HEK293 (cell line): ENCODE data around the gene FOXN3.

Experiments used
- BCL11B ChIP-seq: fragments of 450-650 bp; formaldehyde crosslinking; IDR thresholded peaks from 2 replicates; pipeline ENCODE4 v1.5.1; 2016; ENCODE audit warnings: low read depth, missing biosample characterization, missing genetic modification characterization
- ELK4 ChIP-seq: IDR thresholded peaks from 2 replicates; pipeline ENCODE4 v1.6.1; 2011; ENCODE audit warnings: mild to moderate bottlenecking, low read depth, low read length, borderline replicate concordance
- KLF9 ChIP-seq: fragments of 450-650 bp; formaldehyde crosslinking; IDR thresholded peaks from 2 replicates; pipeline ENCODE4 v1.5.1; 2016; ENCODE audit warnings: missing biosample characterization, missing genetic modification characterization, low read depth
- MYNN ChIP-seq: fragments of 450-650 bp; formaldehyde crosslinking; IDR thresholded peaks from 2 replicates; pipeline ENCODE4 v1.5.1; 2016; ENCODE audit warnings: missing biosample characterization, missing genetic modification characterization, borderline replicate concordance
- OVOL3 ChIP-seq: fragments of 450-650 bp; formaldehyde crosslinking; IDR thresholded peaks from 2 replicates; pipeline ENCODE4 v1.5.1; 2016; ENCODE audit warnings: missing biosample characterization, missing genetic modification characterization
- ZBTB1 ChIP-seq: fragments of 450-650 bp; formaldehyde crosslinking; IDR thresholded peaks from 2 replicates; pipeline ENCODE4 v1.5.1; 2016; ENCODE audit warnings: missing biosample characterization, missing genetic modification characterization
- ZBTB17 ChIP-seq: fragments of 450-650 bp; formaldehyde crosslinking; IDR thresholded peaks from 2 replicates; pipeline ENCODE4 v1.5.1; 2016; ENCODE audit warnings: missing biosample characterization, missing genetic modification characterization
- ZBTB21 ChIP-seq: fragments of 450-650 bp; formaldehyde crosslinking; IDR thresholded peaks from 2 replicates; pipeline ENCODE4 v1.5.1; 2017; ENCODE audit warnings: missing biosample characterization, missing genetic modification characterization
- ZBTB7A ChIP-seq: fragments of 450-650 bp; formaldehyde crosslinking; IDR thresholded peaks from 2 replicates; pipeline ENCODE4 v1.5.1; 2016; ENCODE audit warnings: low read depth, missing biosample characterization, missing genetic modification characterization
- ZBTB8A ChIP-seq: fragments of 450-650 bp; formaldehyde crosslinking; IDR thresholded peaks from 2 replicates; pipeline ENCODE4 v1.5.1; 2016; ENCODE audit warnings: missing biosample characterization, missing genetic modification characterization
- ZEB2 ChIP-seq: fragments of 450-650 bp; formaldehyde crosslinking; IDR thresholded peaks from 2 replicates; pipeline ENCODE4 v1.5.1; 2016; ENCODE audit warnings: missing biosample characterization, missing genetic modification characterization
- ZFP37 ChIP-seq: fragments of 450-650 bp; formaldehyde crosslinking; IDR thresholded peaks from 2 replicates; pipeline ENCODE4 v1.5.1; 2016; ENCODE audit warnings: missing biosample characterization, missing genetic modification characterization
- ZNF133 ChIP-seq: fragments of 450-650 bp; formaldehyde crosslinking; IDR thresholded peaks from 2 replicates; pipeline ENCODE4 v1.5.1; 2016; ENCODE audit warnings: missing biosample characterization, missing genetic modification characterization
- ZNF140 ChIP-seq: fragments of 450-650 bp; formaldehyde crosslinking; IDR thresholded peaks from 2 replicates; pipeline ENCODE4 v1.5.1; 2016; ENCODE audit warnings: missing biosample characterization, missing genetic modification characterization
- ZNF174 ChIP-seq: fragments of 450-650 bp; formaldehyde crosslinking; IDR thresholded peaks from 2 replicates; pipeline ENCODE4 v1.5.0; 2017; ENCODE audit warnings: missing biosample characterization, mild to moderate bottlenecking, missing genetic modification characterization
- ZNF202 ChIP-seq: fragments of 450-650 bp; formaldehyde crosslinking; IDR thresholded peaks from 2 replicates; pipeline ENCODE4 v1.5.1; 2016; ENCODE audit warnings: missing biosample characterization, missing genetic modification characterization, borderline replicate concordance
- ZNF211 ChIP-seq: fragments of 450-650 bp; formaldehyde crosslinking; IDR thresholded peaks from 2 replicates; pipeline ENCODE4 v1.5.1; 2016; ENCODE audit warnings: low read depth, missing biosample characterization, missing genetic modification characterization
- ZNF239 ChIP-seq: fragments of 450-650 bp; formaldehyde crosslinking; IDR thresholded peaks from 2 replicates; pipeline ENCODE4 v1.5.1; 2016; ENCODE audit warnings: missing biosample characterization, missing genetic modification characterization
- ZNF274 ChIP-seq, 2 experiments: fragments of 200-500 bp in 1 of 2; fragments of 450-650 bp in 1 of 2; sonication (Bioruptor generic) in 1 of 2; formaldehyde crosslinking in 1 of 2; IDR thresholded peaks; 2 replicates each; pipeline versions ENCODE4 v1.5.1 to v1.6.1; 2014 to 2016; ENCODE audit warnings: borderline replicate concordance in 1 of 2, inconsistent platforms in 1 of 2, low read length in 1 of 2, missing biosample characterization in 1 of 2, missing genetic modification characterization in 1 of 2
- ZNF354C ChIP-seq: fragments of 450-650 bp; formaldehyde crosslinking; IDR thresholded peaks from 2 replicates; pipeline ENCODE4 v1.5.1; 2016; ENCODE audit warnings: missing biosample characterization, missing genetic modification characterization, low read depth, borderline replicate concordance
- ZNF514 ChIP-seq: fragments of 450-650 bp; formaldehyde crosslinking; IDR thresholded peaks from 2 replicates; pipeline ENCODE4 v1.5.1; 2016; ENCODE audit warnings: missing biosample characterization, missing genetic modification characterization
- ZNF544 ChIP-seq: fragments of 450-650 bp; formaldehyde crosslinking; IDR thresholded peaks from 2 replicates; pipeline ENCODE4 v1.5.0; 2017; ENCODE audit warnings: missing biosample characterization, missing genetic modification characterization
- ZNF571 ChIP-seq: fragments of 450-650 bp; formaldehyde crosslinking; IDR thresholded peaks from 2 replicates; pipeline ENCODE4 v1.5.0; 2017; ENCODE audit warnings: missing biosample characterization, missing genetic modification characterization
- ZNF585B ChIP-seq: fragments of 450-650 bp; formaldehyde crosslinking; IDR thresholded peaks from 2 replicates; pipeline ENCODE4 v1.5.1; 2016; ENCODE audit warnings: missing biosample characterization, missing genetic modification characterization
- ZNF600 ChIP-seq: fragments of 450-650 bp; formaldehyde crosslinking; IDR thresholded peaks from 2 replicates; pipeline ENCODE4 v1.5.1; 2016; ENCODE audit warnings: missing biosample characterization, missing genetic modification characterization
- ZNF621 ChIP-seq: fragments of 450-650 bp; formaldehyde crosslinking; IDR thresholded peaks from 2 replicates; pipeline ENCODE4 v1.5.1; 2017; ENCODE audit warnings: missing biosample characterization, missing genetic modification characterization
- ZNF776 ChIP-seq: fragments of 450-650 bp; formaldehyde crosslinking; IDR thresholded peaks from 2 replicates; pipeline ENCODE4 v1.5.0; 2017; ENCODE audit warnings: missing biosample characterization, missing genetic modification characterization, borderline replicate concordance
- ZNF777 ChIP-seq: fragments of 450-650 bp; formaldehyde crosslinking; IDR thresholded peaks from 2 replicates; pipeline ENCODE4 v1.5.1; 2017; ENCODE audit warnings: missing biosample characterization, missing genetic modification characterization, borderline replicate concordance
- ZNF792 ChIP-seq: fragments of 450-650 bp; formaldehyde crosslinking; IDR thresholded peaks from 2 replicates; pipeline ENCODE4 v1.5.1; 2016; ENCODE audit warnings: missing biosample characterization, missing genetic modification characterization
- ZNF843 ChIP-seq: fragments of 450-650 bp; formaldehyde crosslinking; IDR thresholded peaks from 2 replicates; pipeline ENCODE4 v1.5.1; 2016; ENCODE audit warnings: missing biosample characterization, missing genetic modification characterization
- ZSCAN16 ChIP-seq: fragments of 450-650 bp; formaldehyde crosslinking; IDR thresholded peaks from 2 replicates; pipeline ENCODE4 v1.5.1; 2016; ENCODE audit warnings: missing biosample characterization, missing genetic modification characterization
- ZSCAN18 ChIP-seq: fragments of 450-650 bp; formaldehyde crosslinking; IDR thresholded peaks from 2 replicates; pipeline ENCODE4 v1.5.1; 2016; ENCODE audit warnings: missing biosample characterization, missing genetic modification characterization
- ZSCAN30 ChIP-seq: fragments of 450-650 bp; IDR thresholded peaks from 2 replicates; pipeline ENCODE4 v1.5.1; 2018; ENCODE audit warnings: missing biosample characterization, mild to moderate bottlenecking, missing genetic modification characterization, moderate library complexity
- TF ChIP-seq, protein P1 (sequence below): fragments of 450-650 bp; formaldehyde crosslinking; IDR thresholded peaks from 2 replicates; pipeline ENCODE4 v1.5.1; 2016; ENCODE audit warnings: missing biosample characterization, missing genetic modification characterization
- TF ChIP-seq, protein P2 (sequence below): fragments of 450-650 bp; formaldehyde crosslinking; IDR thresholded peaks from 2 replicates; pipeline ENCODE4 v1.5.1; 2017; ENCODE audit warnings: missing biosample characterization, mild to moderate bottlenecking, missing genetic modification characterization, moderate library complexity

Gene FOXN3

DNA sequence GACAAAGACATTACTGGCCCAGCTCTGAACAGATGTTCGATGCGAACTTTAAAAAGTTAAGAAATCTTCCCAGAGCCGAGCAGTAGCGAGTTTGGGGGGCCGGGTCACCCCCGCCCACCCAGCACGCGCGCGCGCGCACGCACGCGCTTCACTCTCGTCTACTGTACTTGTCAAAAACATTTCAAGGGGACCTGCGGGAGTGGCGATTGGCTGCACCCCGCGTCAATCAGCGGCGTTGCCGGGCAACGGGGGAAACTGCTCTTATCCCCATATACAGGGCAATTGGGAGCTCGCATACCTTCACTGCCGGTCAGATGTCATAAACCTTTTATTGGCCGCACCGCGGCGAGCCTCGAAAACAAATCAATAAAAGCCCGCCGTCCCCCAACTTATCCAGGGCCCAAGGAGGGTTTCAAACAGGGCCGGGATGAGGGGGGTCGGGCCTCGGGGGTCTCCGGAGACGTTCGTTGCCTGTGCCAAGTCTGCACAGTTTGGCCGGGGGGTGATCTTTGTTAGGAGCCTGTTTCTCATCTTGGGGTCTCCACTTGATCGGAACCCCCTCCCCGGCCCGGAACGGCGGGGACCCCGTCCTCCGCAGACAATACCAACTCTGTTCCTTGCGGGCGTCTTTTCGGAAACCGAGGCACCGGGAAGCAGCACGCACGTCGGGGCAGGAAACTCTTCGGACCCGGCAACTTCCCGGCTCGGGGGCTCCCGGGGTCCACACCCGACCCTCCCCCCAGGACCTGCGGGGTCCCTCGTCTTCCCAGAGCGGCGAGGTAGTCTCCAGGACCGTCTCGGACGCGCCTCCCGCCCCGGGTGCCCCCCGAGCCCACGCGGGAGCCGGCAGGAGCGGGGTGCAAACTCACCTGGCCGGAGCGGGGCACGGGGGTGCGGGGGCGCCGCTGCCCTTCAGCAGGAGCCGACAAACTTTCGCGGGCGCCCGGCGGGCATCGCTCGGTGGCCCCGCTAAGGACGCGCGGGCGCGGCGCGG lies 734 bp downstream of the FOXN3 start (continued):
- TF ChIP-seq ZNF354C (tag by site-specific recombination) (no peak), ZNF211 (tag by site-specific recombination) (no peak), ZNF202 (tag by site-specific recombination) (no peak), ZNF777 (tag by site-specific recombination) (peak; percentile 39; the same call in 1 of the 2 replicates), ZNF274 (IDR thresholded peaks at IDR 0.05; ENCODE audit: low read length) (no peak), ZNF274 (tag by site-specific recombination; IDR thresholded peaks at IDR 0.05; ENCODE audit: borderline replicate concordance) (no peak), ZNF585B (tag by site-specific recombination) (no peak), ZNF571 (tag by site-specific recombination) (no peak), ZBTB17 (no peak; the same call in 1 of the 2 replicates), ZBTB1 (tag by site-specific recombination) (no peak), ZNF514 (tag by site-specific recombination) (no peak), ZSCAN30 (tag by site-specific recombination) (no peak), ZEB2 (tag by site-specific recombination) (peak; percentile 24; the same call in 1 of the 2 replicates), ZNF140 (tag by site-specific recombination) (no peak), ELK4 (no peak), ZNF792 (no peak), ZFP37 (tag by site-specific recombination) (no peak), ZNF133 (tag by site-specific recombination) (no peak), OVOL3 (tag by site-specific recombination) (no peak), ZNF239 (tag by site-specific recombination) (no peak), ZNF174 (tag by site-specific recombination) (no peak), KLF9 (tag by site-specific recombination) (peak; percentile 62), ZNF544 (no peak), ZBTB21 (tag by site-specific recombination) (no peak), ZSCAN18 (tag by site-specific recombination) (no peak), ZSCAN16 (tag by site-specific recombination) (no peak), ZNF843 (no peak), BCL11B (tag by site-specific recombination) (no peak; the same call in 1 of the 2 replicates), MYNN (tag by site-specific recombination) (no peak), ZBTB8A (tag by site-specific recombination) (peak; percentile 66; the same call in 1 of the 2 replicates), ZNF600 (tag by site-specific recombination) (no peak), ZNF621 (tag by site-specific recombination) (no peak), ZNF776 (tag by site-specific recombination) (no peak), ZBTB7A (tag by site-specific recombination) (no peak)
- TF ChIP-seq, protein P1, sequence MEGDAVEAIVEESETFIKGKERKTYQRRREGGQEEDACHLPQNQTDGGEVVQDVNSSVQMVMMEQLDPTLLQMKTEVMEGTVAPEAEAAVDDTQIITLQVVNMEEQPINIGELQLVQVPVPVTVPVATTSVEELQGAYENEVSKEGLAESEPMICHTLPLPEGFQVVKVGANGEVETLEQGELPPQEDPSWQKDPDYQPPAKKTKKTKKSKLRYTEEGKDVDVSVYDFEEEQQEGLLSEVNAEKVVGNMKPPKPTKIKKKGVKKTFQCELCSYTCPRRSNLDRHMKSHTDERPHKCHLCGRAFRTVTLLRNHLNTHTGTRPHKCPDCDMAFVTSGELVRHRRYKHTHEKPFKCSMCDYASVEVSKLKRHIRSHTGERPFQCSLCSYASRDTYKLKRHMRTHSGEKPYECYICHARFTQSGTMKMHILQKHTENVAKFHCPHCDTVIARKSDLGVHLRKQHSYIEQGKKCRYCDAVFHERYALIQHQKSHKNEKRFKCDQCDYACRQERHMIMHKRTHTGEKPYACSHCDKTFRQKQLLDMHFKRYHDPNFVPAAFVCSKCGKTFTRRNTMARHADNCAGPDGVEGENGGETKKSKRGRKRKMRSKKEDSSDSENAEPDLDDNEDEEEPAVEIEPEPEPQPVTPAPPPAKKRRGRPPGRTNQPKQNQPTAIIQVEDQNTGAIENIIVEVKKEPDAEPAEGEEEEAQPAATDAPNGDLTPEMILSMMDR (tag by site-specific recombination): no peak
- TF ChIP-seq, protein P2, sequence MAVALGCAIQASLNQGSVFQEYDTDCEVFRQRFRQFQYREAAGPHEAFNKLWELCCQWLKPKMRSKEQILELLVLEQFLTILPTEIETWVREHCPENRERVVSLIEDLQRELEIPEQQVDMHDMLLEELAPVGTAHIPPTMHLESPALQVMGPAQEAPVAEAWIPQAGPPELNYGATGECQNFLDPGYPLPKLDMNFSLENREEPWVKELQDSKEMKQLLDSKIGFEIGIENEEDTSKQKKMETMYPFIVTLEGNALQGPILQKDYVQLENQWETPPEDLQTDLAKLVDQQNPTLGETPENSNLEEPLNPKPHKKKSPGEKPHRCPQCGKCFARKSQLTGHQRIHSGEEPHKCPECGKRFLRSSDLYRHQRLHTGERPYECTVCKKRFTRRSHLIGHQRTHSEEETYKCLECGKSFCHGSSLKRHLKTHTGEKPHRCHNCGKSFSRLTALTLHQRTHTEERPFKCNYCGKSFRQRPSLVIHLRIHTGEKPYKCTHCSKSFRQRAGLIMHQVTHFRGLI (tag by site-specific recombination): no peak
